DMS114 treated with DMSO at 0.1 percent for 48 hours (cell line): ENCODE results near the gene ACCS.

ENCODE experiments used
- DNase-seq: peaks from one replicate; lab custom pipeline; 2025; ENCODE audit not compliant: unreplicated experiment; lab: John Stamatoyannopoulos, UW

ACCS gene

GRCh38 chr11:44037658-44037998 is 28.4 kb upstream of the ACCS start:
- DNase-seq = no peak

DNA sequence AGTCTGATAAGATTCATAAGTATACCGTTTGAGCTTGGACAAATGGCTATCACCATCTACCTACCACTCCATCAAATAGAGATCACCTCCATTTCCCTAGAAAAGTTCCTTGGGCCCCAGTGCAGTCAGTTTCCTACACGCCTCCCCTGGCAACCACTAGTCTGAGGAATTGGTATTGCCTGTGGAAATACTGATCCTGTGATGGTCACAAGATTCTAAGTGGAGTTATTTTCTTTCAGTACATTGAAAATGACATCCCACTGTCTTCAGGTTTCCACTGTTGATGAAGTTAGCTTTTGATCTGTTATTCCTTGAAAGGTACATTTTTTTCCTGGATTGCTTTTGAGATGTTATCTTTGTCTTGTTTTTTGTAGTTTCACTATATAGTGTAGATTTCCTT is 22.9 kb upstream of the ACCS start:
- no peak for DNase-seq

- no peak for DNase-seq
Observed at GRCh38 chr11:44046182-44046581, 19.9 kb upstream of the ACCS start.

DNA sequence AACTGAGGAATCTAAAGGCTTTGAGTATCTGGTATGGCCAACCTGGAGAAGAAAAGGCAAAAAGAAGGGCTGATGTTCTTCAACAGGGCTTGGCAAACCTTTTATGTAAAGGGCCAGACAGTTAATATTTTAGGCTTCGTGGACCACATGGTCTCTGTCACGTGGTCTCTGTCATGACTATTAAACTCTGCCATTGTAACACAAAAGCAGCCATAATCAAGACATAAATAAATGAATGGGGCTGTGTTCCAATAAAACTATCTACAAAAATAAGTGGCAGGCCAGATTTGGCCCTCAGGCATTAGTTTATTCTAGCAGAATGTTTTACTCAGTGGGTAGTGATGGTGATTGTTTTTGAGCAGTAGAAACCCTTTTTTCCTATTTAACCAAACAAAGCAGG is 18.8 kb upstream of the ACCS start:
- no peak for DNase-seq

DNA sequence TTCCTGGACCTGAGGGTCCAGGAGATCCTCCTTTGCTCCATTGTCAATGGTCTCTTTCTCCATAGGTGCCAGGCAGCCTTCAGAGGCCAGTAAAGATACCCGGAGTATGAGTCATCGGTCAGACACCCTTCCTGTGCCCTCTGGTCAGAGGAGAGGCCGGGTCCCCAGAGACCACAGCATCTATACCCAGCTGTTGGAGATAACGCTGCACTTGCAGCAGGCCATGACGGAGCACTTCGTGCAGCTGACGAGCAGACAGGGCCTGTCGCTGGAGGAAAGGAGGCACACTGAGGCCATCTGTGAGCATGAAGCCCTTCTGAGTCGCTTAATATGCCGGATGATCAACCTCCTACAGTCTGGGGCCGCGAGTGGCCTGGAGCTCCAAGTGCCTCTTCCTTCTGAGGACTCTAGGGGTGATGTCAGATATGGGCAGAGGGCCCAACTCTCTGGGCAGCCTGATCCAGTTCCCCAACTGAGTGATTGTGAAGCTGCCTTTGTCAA is 18.1 kb upstream of the ACCS start, which contains the start of gene ACCSL:
ACCSL (plus strand) TSS at position 51 of the 501 bp plus-strand sequence; CDS start at position 107, 56 bp downstream.
- DNase-seq = no peak

- no peak for DNase-seq
Observed at GRCh38 chr11:44049832-44050231, 16.2 kb upstream of the ACCS start.

GRCh38 chr11:44051171-44051570 is 14.9 kb upstream of the ACCS start:
- no peak for DNase-seq

DNA sequence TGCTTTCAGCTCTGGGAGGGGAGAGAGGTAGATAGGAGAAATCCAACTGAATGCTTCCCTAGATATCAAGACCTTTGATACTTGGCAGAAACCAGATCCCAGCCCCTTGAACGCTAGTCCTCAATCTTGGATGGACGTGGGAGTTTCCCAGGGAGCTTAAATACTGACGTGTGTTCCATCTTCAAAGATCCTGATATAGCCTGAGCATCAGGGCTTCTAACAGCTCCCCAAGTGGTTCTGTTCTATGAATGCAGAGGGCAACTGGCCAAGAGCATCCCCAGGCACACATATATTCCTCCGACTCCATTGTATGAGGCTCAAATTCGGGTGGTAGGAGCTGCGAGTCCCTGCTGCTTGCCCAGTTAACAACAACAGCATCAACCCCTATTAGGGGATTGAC is 8.7 kb upstream of the ACCS start:
- DNase-seq = no peak

DNA sequence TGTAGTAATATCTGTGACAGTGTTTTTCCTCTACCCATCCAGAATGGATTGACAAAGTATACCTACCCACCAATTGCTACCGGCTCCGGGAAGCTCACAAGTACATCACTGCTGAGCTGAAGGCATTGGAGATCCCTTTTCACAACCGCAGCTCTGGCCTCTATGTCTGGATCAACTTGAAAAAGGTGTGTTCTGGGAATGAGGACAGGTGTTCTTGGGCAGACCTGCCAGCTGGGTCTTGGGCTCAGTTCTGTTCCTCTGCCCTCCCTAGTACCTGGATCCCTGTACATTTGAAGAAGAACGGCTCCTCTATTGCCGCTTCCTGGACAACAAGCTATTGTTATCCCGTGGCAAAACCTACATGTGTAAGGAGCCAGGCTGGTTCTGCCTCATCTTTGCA is 7.8 kb upstream of the ACCS start:
- no peak for DNase-seq

GRCh38 chr11:44065161-44065661 is 859 bp upstream of the ACCS start:
- DNase-seq = no peak

GRCh38 chr11:44066732-44067141 is 667 bp downstream of the ACCS start:
- DNase-seq = no peak

- no peak for DNase-seq
Observed at GRCh38 chr11:44067266-44067665, 1.2 kb downstream of the ACCS start.

DNA sequence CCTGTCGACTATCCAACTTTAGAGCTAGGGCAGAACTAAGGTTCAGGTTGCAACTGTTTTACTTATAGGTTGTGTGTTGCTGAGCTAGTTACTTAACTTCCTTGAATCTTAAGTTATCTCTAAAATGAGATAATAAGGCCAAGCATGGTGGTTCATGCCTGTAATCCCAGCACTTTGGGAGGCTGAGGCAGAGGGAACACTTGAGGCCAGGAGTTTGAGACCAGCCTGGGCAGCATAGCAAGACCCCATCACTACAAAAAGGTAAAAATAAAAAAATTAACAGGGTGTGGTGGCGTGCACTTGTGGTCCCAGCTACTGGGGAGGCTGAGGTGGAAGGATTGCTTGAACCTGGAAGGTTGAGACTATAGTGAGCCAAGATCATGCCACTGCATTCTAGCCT is 2.1 kb downstream of the ACCS start:
- no peak for DNase-seq

- DNase-seq = no peak
Observed at GRCh38 chr11:44071157-44071556, 5.1 kb downstream of the ACCS start.

DNA sequence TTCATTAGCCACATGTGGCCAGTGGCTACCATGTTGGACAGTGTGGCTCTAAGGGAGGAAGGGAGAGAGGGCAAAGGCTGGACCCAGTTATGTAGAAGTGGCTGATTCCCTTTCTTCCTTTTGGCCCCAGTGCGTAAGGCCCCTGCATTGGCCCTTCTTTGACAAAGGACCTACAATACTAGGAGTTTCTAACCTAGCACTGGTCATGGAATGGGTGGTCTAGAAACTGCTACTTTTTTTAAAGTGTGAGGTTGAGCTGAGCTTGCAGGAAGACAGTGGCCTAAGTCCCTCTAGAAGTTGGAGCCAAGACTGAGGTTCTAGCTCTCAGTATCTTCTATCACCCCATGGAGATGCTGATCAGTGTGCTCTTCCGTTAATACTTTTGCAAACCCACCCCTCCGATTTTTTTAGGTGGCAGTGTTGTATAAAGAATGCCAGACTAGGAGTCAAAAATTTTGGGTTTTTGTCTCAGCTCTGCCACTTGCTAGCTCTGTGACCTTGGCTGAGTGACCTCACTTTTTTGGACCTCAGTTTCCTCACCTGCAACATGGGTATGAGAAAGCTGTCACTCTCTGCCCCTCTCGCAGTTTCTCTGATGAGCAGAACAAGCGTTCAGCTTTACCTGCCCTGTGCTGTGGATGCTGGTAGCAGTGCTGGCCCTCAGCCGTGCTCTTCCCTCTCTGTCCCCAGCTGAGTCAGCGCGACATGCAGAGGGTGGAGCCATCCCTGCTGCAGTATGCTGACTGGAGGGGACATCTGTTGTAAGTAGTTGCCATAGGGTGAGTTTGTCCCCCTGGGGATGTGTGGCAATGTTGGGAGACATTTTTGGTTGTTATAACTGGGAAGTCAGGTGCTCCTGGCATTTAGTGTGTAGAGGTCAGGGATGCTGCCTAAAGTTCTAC is 6.9 kb downstream of the ACCS start:
- no peak for DNase-seq

GRCh38 chr11:44078794-44079193 is 12.7 kb downstream of the ACCS start:
- no peak for DNase-seq

DNA sequence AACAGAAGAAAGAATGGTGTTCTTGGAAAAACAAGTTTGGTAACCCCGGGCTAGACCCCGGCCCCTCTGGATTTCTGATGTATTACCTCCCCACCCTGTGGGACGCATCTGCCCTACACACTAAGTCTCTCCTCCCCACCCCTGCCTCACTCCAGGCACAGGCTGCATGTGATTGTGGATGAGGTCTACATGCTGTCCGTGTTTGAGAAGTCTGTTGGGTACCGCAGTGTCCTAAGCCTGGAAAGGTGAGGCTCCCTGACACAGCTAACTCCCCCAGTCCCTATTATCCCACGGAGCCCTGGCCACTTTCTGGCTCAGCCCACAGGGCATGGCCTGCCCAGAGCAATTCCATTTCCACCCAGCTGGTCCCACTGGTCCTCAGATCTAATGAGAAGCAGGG is 13.3 kb downstream of the ACCS start:
- DNase-seq = no peak

DNA sequence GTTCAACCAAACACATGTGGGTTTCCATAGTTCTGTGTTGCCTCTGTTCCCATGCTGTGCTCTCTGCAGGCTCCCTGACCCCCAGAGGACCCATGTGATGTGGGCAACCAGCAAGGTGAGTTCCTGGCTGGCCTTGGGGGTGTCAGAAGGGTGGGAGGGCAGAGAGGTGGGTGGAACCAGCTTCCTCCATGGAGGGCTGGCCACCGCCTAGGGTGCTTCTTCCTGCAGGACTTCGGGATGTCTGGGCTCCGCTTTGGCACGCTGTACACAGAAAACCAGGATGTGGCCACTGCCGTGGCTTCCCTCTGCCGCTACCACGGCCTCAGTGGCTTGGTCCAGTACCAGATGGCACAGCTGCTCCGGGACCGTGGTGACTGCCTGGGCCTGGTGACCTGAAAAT is 14.9 kb downstream of the ACCS start:
- no peak for DNase-seq

- DNase-seq = no peak
Observed at GRCh38 chr11:44082645-44083044, 16.6 kb downstream of the ACCS start.

DNA sequence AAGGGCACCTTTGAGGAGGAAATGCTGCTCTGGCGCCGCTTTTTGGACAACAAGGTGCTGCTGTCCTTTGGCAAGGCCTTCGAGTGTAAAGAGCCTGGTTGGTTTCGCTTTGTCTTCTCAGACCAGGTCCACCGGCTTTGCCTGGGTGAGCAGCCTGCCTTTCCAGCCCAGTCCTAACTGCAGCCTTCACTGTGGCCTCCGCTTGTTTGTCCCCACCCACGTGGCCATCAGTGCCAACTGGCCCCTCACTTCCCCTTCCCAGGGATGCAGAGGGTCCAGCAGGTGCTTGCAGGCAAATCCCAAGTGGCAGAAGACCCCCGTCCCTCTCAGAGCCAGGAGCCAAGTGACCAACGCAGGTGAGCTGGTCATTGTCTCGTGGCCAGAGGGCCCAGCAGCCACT is 17.4 kb downstream of the ACCS start:
- no peak for DNase-seq

DNA sequence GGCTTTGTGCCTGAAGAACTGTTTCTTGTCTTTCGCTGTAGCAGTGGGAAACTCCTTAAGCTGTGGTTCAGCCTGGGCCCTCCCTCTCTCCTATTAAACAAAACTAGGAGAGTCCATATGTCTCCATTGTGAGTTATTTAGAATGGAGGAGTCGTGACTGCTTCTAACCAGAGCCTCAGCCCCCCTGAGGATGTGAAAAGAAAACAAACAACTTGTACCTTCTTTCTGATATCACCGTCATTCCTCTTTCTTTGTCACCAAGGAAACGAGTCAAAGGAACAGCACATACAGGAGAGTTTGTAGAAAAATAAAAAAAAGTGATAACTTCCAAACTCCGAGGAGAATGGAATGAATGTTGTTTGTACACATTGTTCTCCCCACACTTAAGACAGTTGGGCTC is 17.8 kb downstream of the ACCS start:
- DNase-seq = no peak

DNA sequence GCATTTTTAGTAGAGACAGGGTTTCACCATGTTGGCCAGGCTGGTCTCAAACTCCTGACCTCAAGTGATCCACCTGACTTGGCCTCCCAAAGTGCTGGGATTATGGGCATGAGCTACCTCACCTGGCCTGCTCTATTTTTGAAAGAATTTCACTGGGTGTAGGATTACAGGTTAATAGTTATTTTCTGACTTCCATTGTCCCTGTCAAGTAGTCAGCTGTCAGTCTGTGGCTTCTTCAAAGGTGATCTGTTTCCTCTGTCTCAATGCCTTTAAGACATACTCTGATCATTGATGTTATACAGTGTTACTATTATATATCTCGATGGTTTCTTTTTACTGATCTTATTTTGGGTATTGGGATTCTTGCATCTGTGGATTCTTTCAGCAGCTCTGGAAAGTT is 19.3 kb downstream of the ACCS start:
- no peak for DNase-seq

- DNase-seq = no peak
Observed at GRCh38 chr11:44088377-44088776, 22.3 kb downstream of the ACCS start.
